Vagina (tissue), 2 donors: ENCODE results near the gene ELMO3. TPM values are rescaled to one million over a fixed set of nuclear protein-coding genes. Genes with fewer than 3 reads are reported as not detected.
A peak's percentile ranks its signal among the peaks of the same experiment; 100 is the strongest.

Source experiments
- DNase-seq, 2 donors: peaks; one replicate each; pipeline ENCODE4 v3.0.0-alpha.2; 2017; ENCODE audit errors: extremely low spot score in 2 of 2
- H3K27ac ChIP-seq: fragments of 200-600 bp; sonication (generic); one replicate; pipeline ENCODE4 v1.5.1; 2019
- H3K27me3 ChIP-seq: fragments of 200-600 bp; sonication (generic); one replicate; pipeline ENCODE4 v1.5.1; 2019
- H3K36me3 ChIP-seq, 2 donors: fragments of 200-600 bp; sonication (generic); one replicate each; pipeline ENCODE4 v1.5.1; 2017 to 2019
- H3K4me1 ChIP-seq: fragments of 200-600 bp; sonication (generic); one replicate; pipeline ENCODE4 v1.5.1; 2019
- H3K4me3 ChIP-seq, 2 donors: fragments of 200-600 bp; sonication (generic); 1 replicate in 1 of 2; 2 replicates in 1 of 2; pipeline ENCODE4 v1.5.1; 2016 to 2019
- H3K9me3 ChIP-seq: fragments of 200-600 bp; sonication (generic); one replicate; pipeline ENCODE4 v1.5.1; 2019
- POLR2A ChIP-seq, 2 donors: fragments of 450-650 bp; IDR thresholded peaks; one replicate each; pipeline ENCODE4 v1.6.1; 2017; ENCODE audit warnings: antibody characterized with exemption in 2 of 2, mild to moderate bottlenecking in 2 of 2, moderate library complexity in 2 of 2
- POLR2AphosphoS5 ChIP-seq, 2 donors: sonication (generic); formaldehyde crosslinking; IDR thresholded peaks; one replicate each; pipeline ENCODE4 v1.9.0; 2017; ENCODE audit warnings: antibody characterized with exemption in 2 of 2, mild to moderate bottlenecking in 2 of 2, low read depth in 1 of 2; ENCODE audit not compliant: insufficient read depth in 1 of 2
- intact Hi-C: fragments of 100-400 bp; cut with DNase I; formaldehyde crosslinking; loops from one replicate; pipeline ENCODE4 v1.15.1; 2023
- total RNA-seq: library from RNA; depleted of rRNA; stranded (reverse); fragments of >200 nt; gene quantifications from one replicate; pipeline ENCODE4 v1.2.3, GENCODE V29; 2016
- TF ChIP-seq, protein P1 (sequence below), 3 experiments: fragments of 450-650 bp in 2 of 3; fragments of 200-600 bp in 1 of 3; sonication (generic) in 1 of 3; IDR thresholded peaks; one replicate each; pipeline ENCODE4 v1.5.1; 2017 to 2019; ENCODE audit warnings: antibody characterized with exemption in 3 of 3, mild to moderate bottlenecking in 2 of 3, moderate library complexity in 2 of 3

ELMO3 gene
- total RNA-seq, 1 donor from 2014 or later = 21.6 TPM

DNA sequence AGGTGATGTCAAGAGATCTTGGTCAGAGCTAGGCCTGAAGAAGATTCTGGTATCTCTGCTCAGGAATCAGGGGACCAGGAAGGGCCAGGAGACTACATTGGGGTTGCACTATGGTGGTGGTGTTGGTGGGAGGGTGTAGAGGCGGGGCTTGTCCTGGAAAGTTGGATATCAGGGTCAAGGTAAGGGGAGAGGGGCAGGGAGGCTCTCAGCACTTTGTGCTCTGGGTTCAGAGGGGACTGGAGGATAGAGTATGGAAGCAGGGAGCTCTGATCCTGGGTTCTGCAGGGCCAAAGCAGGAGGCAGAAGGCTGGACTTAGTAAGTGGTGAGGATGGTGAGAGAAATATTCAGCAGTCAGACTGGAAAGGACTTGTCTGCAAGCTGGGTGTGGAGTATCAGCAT is 25.6 kb upstream of the ELMO3 start:
- Histone ChIP-seq H3K9me3 (no peaks in the 10 kb centered on the region), H3K36me3 (no peaks in the 10 kb centered on the region), H3K4me1 (peaks cover 67% of the 10 kb centered on the region), H3K27me3 (no peaks in the 10 kb centered on the region), H3K27ac (peak overlapping the region; percentile 75), H3K4me3 (peak overlapping the region; percentile 37 to 62)
- intact Hi-C loops = no loop called here
- no peak for DNase-seq
- TF ChIP-seq, protein P1, sequence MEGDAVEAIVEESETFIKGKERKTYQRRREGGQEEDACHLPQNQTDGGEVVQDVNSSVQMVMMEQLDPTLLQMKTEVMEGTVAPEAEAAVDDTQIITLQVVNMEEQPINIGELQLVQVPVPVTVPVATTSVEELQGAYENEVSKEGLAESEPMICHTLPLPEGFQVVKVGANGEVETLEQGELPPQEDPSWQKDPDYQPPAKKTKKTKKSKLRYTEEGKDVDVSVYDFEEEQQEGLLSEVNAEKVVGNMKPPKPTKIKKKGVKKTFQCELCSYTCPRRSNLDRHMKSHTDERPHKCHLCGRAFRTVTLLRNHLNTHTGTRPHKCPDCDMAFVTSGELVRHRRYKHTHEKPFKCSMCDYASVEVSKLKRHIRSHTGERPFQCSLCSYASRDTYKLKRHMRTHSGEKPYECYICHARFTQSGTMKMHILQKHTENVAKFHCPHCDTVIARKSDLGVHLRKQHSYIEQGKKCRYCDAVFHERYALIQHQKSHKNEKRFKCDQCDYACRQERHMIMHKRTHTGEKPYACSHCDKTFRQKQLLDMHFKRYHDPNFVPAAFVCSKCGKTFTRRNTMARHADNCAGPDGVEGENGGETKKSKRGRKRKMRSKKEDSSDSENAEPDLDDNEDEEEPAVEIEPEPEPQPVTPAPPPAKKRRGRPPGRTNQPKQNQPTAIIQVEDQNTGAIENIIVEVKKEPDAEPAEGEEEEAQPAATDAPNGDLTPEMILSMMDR (IDR thresholded peaks at IDR 0.05) = no peak
- TF ChIP-seq POLR2AphosphoS5 (IDR thresholded peaks at IDR 0.05; ENCODE audit: insufficient read depth in 1 of 2, low read depth in 1 of 2) (no peak), POLR2A (IDR thresholded peaks at IDR 0.05) (no peak)

DNA sequence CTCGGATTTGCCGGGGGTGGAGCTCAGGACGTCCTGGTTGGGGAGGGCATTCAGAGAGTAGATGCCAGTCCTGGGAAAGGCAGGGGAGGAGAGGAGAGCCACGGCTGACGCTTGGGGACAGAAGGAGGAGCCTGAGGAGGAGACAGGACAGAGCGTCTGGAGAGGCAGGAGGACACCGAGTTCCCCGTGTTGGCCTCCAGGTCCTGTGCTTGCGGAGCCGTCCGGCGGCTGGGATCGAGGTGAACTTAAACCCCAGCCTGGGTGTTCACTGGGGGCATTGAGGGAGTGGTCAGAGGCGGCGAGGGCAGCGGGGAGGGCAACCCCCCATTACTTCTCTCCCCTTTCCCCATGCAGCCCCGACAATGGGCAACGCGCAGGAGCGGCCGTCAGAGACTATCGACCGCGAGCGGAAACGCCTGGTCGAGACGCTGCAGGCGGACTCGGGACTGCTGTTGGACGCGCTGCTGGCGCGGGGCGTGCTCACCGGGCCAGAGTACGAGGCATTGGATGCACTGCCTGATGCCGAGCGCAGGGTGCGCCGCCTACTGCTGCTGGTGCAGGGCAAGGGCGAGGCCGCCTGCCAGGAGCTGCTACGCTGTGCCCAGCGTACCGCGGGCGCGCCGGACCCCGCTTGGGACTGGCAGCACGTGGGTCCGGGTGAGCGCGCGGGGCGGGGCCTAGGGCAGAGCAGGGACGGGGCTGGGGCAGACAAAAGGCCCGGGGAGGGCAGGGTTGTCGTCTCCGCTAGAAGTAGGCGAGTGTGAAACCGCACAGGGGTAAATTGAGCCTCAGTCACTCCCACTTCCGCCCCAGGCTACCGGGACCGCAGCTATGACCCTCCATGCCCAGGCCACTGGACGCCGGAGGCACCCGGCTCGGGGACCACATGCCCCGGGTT is 24.9 kb upstream of the ELMO3 start:
- peak overlapping the region; percentile 37 to 62 for H3K4me3 ChIP-seq
- H3K4me1 ChIP-seq = peaks cover 69% of the 10 kb centered on the region
- DNase-seq = no peak
- intact Hi-C loops = no loop called here
- H3K27ac ChIP-seq = peak overlapping the region; percentile 75
- no peaks in the 10 kb centered on the region for H3K27me3 ChIP-seq
- no peaks in the 10 kb centered on the region for H3K36me3 ChIP-seq
- no peaks in the 10 kb centered on the region for H3K9me3 ChIP-seq
- TF ChIP-seq, protein P1 (IDR thresholded peaks at IDR 0.05) = no peak
- peak; percentile 52 to 87 for TF ChIP-seq POLR2AphosphoS5 (IDR thresholded peaks at IDR 0.05; ENCODE audit: insufficient read depth in 1 of 2, low read depth in 1 of 2)
- no peak for TF ChIP-seq POLR2A (IDR thresholded peaks at IDR 0.05)

DNA sequence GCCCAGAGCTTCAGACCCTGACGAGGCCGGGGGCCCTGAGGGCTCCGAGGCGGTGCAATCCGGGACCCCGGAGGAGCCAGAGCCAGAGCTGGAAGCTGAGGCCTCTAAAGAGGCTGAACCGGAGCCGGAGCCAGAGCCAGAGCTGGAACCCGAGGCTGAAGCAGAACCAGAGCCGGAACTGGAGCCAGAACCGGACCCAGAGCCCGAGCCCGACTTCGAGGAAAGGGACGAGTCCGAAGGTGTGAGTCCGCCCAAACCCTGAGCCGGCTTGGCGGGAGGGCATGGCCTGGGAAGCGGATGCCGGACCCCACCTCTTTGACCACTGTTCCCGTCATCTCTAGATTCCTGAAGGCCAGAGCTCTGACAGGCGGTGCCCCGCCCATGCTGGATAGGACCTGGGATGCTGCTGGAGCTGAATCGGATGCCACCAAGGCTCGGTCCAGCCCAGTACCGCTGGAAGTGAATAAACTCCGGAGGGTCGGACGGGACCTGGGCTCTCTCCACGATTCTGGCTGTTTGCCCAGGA is 24.2 kb upstream of the ELMO3 start:
- Histone ChIP-seq H3K36me3 (no peaks in the 10 kb centered on the region), H3K9me3 (no peaks in the 10 kb centered on the region), H3K27ac (peak overlapping the region; percentile 75), H3K27me3 (no peaks in the 10 kb centered on the region), H3K4me1 (peaks cover 69% of the 10 kb centered on the region), H3K4me3 (peak overlapping the region; percentile 37 to 62)
- intact Hi-C loops = no loop called here
- TF ChIP-seq POLR2A (IDR thresholded peaks at IDR 0.05) (no peak), POLR2AphosphoS5 (IDR thresholded peaks at IDR 0.05; ENCODE audit: insufficient read depth in 1 of 2, low read depth in 1 of 2) (no peak)
- TF ChIP-seq, protein P1 (IDR thresholded peaks at IDR 0.05) = no peak
- no peak for DNase-seq

DNA sequence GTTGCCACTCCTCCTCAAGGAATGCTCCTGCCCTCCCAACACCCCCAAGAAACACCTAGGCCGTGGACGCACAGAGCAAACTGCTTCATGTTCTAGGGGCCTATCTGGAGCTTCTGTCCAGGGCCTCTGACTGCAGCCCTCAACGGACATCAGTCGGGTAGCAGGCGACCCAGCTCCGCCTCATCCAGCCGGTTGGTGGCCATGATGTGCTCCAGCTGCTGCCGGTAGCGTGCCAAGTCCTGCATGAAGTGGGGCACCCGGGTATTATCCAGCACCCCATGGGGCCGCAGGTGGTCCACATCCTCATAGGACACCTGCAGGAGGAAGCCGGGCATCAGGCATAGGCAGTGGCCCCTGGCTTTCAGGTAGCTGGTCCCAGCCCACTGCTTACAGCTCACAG is 22.3 kb upstream of the ELMO3 start:
- no peaks in the 10 kb centered on the region for H3K36me3 ChIP-seq
- no peaks in the 10 kb centered on the region for H3K9me3 ChIP-seq
- TF ChIP-seq POLR2A (IDR thresholded peaks at IDR 0.05) (no peak), POLR2AphosphoS5 (IDR thresholded peaks at IDR 0.05; ENCODE audit: insufficient read depth in 1 of 2, low read depth in 1 of 2) (no peak)
- TF ChIP-seq, protein P1 (IDR thresholded peaks at IDR 0.05) = no peak
- no peak overlapping the region for H3K4me3 ChIP-seq
- no peak for DNase-seq
- H3K27ac ChIP-seq = no peak overlapping the region
- intact Hi-C loops = no loop called here
- no peaks in the 10 kb centered on the region for H3K27me3 ChIP-seq
- H3K4me1 ChIP-seq = peaks cover 57% of the 10 kb centered on the region
